Posterior cingulate gyrus (tissue), 11 donors: Measurements from ENCODE around the gene TMC3.

Experiments
- DNase-seq, 10 donors: peaks; one replicate each; pipeline versions ENCODE4 v3.0.0 to v3.0.0-alpha.2; 2020 to 2021; ENCODE audit warnings: mixed read lengths in 3 of 10
- intact Hi-C: fragments of 100-400 bp; cut with DNase I; formaldehyde crosslinking; loops from one replicate; pipeline ENCODE4 v1.15.1; 2023

Gene TMC3

GRCh38 chr15:81326466-81327212 is 47.4 kb downstream of the TMC3 start:
- intact Hi-C loops = no loop called here
- no peak for DNase-seq

GRCh38 chr15:81323944-81324881 is 49.8 kb downstream of the TMC3 start, which contains the start of gene STARD5:
Gene STARD5, minus strand, starts transcription at chr15:81324141. Its CDS starts 42 bp downstream, at chr15:81324099.
- intact Hi-C loops = no loop called here

GRCh38 chr15:81323559-81323943 is 50.5 kb downstream of the TMC3 start:
- intact Hi-C loops = no loop called here

More at GRCh38 chr15:81323944-81324881, 49.8 kb downstream of the TMC3 start, which contains the start of gene STARD5:
- DNase-seq = peak; percentile 96 to 100 (median 99)

GRCh38 chr15:81322676-81323253 is 51.2 kb downstream of the TMC3 start:
- no peak for DNase-seq
- intact Hi-C loops = no loop called here

More at GRCh38 chr15:81323559-81323943, 50.5 kb downstream of the TMC3 start:
- DNase-seq = no peak

- no peak for DNase-seq
- intact Hi-C loops = no loop called here
Measured at GRCh38 chr15:81321667-81322066, 52.3 kb downstream of the TMC3 start.

GRCh38 chr15:81317642-81318017 is 56.4 kb downstream of the TMC3 start:
- intact Hi-C loops = no loop called here
- no peak for DNase-seq

GRCh38 chr15:81316267-81316666 is 57.7 kb downstream of the TMC3 start:
- intact Hi-C loops = no loop called here
- DNase-seq = no peak

GRCh38 chr15:81315452-81316175 is 58.4 kb downstream of the TMC3 start:
- intact Hi-C loops = no loop called here
- DNase-seq = peak in 1 of 10 donors; percentile 15

GRCh38 chr15:81314378-81314777 is 59.6 kb downstream of the TMC3 start:
- DNase-seq = no peak
- intact Hi-C loops = no loop called here

GRCh38 chr15:81313686-81314085 is 60.3 kb downstream of the TMC3 start:
- intact Hi-C loops = no loop called here

GRCh38 chr15:81312790-81313543 is 61.0 kb downstream of the TMC3 start:
- DNase-seq = peak in 8 of 10 donors; percentile 23 to 92 (median 53)
- intact Hi-C loops = no loop called here

More at GRCh38 chr15:81313686-81314085, 60.3 kb downstream of the TMC3 start:
- DNase-seq = no peak

GRCh38 chr15:81311752-81312464 is 62.1 kb downstream of the TMC3 start:
- no peak for DNase-seq
- intact Hi-C loops = no loop called here

GRCh38 chr15:81310480-81310879 is 63.5 kb downstream of the TMC3 start:
- DNase-seq = no peak
- intact Hi-C loops = no loop called here

GRCh38 chr15:81309647-81310450 is 64.2 kb downstream of the TMC3 start:
- intact Hi-C loops = no loop called here
- no peak for DNase-seq

- no peak for DNase-seq
Measured at GRCh38 chr15:81308260-81308659, 65.8 kb downstream of the TMC3 start.

GRCh38 chr15:81304226-81304625 is 69.8 kb downstream of the TMC3 start:
- DNase-seq = no peak
- intact Hi-C loops = no loop called here

More at GRCh38 chr15:81308260-81308659, 65.8 kb downstream of the TMC3 start:
- intact Hi-C loops = no loop called here

GRCh38 chr15:81303244-81304225 is 70.5 kb downstream of the TMC3 start:
- intact Hi-C loops = no loop called here
- peak in 1 of 10 donors; percentile 19 for DNase-seq
